Left ventricle myocardium inferior (tissue), 1 donor: Measurements from ENCODE around the gene EIF5A. TPM values are rescaled to one million over a fixed set of nuclear protein-coding genes. Genes with fewer than 3 reads are reported as not detected.
A peak's percentile ranks its signal among the peaks of the same experiment; 100 is the strongest.
"Not testable (repeated sequence)": the region's sequence is repeated elsewhere in the genome, so short reads cannot be mapped to it uniquely, and the experiment has no call there.

ENCODE experiments used
- DNase-seq: peaks from one replicate; pipeline ENCODE4 v3.0.0-alpha.2; 2020
- H3K27ac ChIP-seq: fragments of 200-600 bp; replicated peaks from 2 replicates; pipeline ENCODE4 v1.8.0; 2021
- H3K27me3 ChIP-seq: fragments of 200-600 bp; 2 replicates; pipeline ENCODE4 v1.8.0; 2021; ENCODE audit warnings: low read depth
- H3K36me3 ChIP-seq: fragments of 200-600 bp; 2 replicates; pipeline ENCODE4 v1.8.0; 2021
- H3K4me1 ChIP-seq: fragments of 200-600 bp; 2 replicates; pipeline ENCODE4 v1.8.0; 2021
- H3K4me3 ChIP-seq: fragments of 200-600 bp; 2 replicates; pipeline ENCODE4 v1.8.0; 2021; ENCODE audit warnings: mild to moderate bottlenecking, moderate library complexity
- H3K9me3 ChIP-seq: fragments of 200-600 bp; replicated peaks from 2 replicates; pipeline ENCODE4 v1.8.0; 2021
- intact Hi-C: fragments of 100-400 bp; cut with micrococcal nuclease; formaldehyde crosslinking; loops from one replicate; pipeline ENCODE4 v1.11.0; 2022
- total RNA-seq: library from RNA; stranded (reverse); fragmentation: NEBNext Ultra II Directional; extraction: Animal tissue kit (Norgen Biotek cat#: 25700); gene quantifications from one replicate; pipeline ENCODE4 v1.2.1, GENCODE V29; 2021
- TF ChIP-seq, protein P1 (sequence below): fragments of 200-600 bp; IDR thresholded peaks from 2 replicates; pipeline ENCODE4 v1.8.0; 2021; ENCODE audit warnings: antibody characterized with exemption, mild to moderate bottlenecking, borderline replicate concordance
- donor health status: DM: no; HTN: yes; CAD: no; lungs with severe emphysema.

Gene EIF5A
- total RNA-seq, 1 donor from 2014 or later: 250 TPM

DNA sequence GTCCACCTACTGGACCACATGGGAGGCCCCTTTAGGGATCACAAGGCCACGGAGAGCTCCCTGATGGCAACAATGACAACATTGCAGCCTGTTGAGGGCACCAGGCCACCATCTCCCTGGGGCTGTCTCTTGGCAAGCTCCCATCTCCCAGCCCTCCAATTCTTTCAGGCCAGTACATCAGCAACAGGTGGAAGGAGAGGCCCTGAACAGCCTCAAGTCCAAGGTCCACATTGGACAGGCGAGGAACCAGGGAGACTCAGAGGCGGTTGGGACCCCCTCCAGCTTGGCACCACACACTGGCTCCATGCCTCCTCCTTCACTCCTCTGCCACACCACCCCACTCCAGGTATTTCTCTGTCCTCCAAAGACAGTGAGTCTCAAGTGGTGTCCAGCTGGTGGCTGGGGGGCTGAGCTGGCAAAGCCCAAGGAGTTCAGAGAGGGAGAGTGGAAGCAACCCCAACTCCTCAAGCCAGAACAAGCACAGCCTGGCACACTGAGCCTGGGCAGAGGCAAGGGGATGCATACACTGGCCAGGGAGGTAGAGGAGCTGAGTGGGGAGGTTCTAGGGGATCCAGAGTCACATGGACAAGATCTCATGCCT, 27.6 kb downstream of the EIF5A start:
- intact Hi-C loops: no loop called here
- no peaks in the 10 kb centered on the region for H3K9me3 ChIP-seq
- no peak for DNase-seq
- no peak overlapping the region for H3K4me3 ChIP-seq
- peaks cover 7% of the 10 kb centered on the region for H3K4me1 ChIP-seq
- no peaks in the 10 kb centered on the region for H3K36me3 ChIP-seq
- H3K27me3 ChIP-seq: peaks cover 68% of the 10 kb centered on the region
- H3K27ac ChIP-seq: no peak overlapping the region
- TF ChIP-seq, protein P1, sequence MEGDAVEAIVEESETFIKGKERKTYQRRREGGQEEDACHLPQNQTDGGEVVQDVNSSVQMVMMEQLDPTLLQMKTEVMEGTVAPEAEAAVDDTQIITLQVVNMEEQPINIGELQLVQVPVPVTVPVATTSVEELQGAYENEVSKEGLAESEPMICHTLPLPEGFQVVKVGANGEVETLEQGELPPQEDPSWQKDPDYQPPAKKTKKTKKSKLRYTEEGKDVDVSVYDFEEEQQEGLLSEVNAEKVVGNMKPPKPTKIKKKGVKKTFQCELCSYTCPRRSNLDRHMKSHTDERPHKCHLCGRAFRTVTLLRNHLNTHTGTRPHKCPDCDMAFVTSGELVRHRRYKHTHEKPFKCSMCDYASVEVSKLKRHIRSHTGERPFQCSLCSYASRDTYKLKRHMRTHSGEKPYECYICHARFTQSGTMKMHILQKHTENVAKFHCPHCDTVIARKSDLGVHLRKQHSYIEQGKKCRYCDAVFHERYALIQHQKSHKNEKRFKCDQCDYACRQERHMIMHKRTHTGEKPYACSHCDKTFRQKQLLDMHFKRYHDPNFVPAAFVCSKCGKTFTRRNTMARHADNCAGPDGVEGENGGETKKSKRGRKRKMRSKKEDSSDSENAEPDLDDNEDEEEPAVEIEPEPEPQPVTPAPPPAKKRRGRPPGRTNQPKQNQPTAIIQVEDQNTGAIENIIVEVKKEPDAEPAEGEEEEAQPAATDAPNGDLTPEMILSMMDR: no peak

DNA sequence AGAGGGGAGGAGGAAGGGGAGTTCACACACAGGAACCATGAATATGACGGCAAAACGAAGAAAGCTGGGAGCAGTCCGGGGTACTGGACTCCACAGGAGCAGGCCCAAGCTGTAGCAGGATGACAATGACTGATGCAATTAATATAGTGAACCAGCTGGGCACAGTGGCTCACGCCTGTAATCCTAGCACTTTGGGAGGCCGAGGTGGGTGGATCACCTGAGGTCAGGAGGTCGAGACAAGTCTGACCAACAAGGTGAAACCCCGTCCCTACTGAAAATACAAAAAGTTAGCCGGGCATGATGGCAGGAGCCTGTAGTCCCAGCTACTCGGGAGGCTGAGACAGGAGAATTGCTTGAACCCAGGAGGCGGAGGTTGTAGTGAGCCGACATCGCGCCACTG, 28.3 kb downstream of the EIF5A start:
- H3K4me1 ChIP-seq, H3K9me3 ChIP-seq, H3K4me3 ChIP-seq, H3K27ac ChIP-seq, DNase-seq, H3K36me3 ChIP-seq, intact Hi-C loops: not testable (repeated sequence)
- H3K27me3 ChIP-seq: peaks cover 75% of the 10 kb centered on the region

DNA sequence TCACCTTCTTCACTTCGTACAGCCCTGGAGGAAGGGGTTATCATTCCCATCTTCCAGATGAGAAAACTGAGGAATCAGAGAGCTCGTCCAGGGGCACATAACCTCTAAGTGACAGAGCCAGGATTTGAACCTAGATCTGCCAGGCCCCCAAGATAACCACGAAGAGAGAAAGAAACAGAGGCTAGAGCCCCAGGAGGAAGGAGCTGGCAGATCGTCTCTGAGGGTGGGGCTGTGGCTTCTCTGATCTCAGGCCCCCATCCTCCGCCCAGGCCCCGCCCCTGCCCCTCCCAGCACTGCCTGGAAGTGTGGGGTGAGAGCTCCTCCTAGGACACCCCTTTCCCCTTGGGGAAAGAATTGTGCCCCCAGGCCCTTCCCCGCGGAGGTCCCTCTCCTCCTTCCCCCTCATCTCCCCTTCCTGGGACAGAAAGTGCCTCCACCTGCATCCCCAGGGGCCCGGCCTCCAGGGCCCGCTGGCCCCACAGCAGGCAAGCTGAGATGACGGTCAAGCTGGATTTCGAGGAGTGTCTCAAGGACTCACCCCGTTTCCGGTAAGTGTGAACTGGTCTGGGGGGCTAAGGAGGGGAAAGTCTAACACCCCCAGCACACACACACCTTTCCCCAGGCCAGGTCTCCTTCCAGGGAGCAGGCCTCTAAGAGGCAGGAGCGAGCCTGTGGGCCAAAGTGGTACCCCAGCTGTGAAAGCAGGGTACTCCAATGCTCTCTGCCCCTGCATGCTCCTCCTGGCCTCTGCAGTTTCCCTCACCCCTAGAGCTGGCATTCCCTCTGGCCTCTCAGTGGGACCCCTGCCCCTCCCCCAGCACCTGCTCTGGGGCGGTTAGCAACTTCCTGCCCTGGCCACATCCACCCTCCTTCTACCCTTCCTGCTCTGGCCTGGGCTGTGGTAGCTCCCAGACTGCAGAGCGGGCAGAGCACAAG, 29.1 kb downstream of the EIF5A start, which contains the start of gene ACAP1:
ACAP1 (plus strand) TSS at position 290 of the 936 bp plus-strand sequence; CDS start at position 496, 206 bp downstream.
- no peaks in the 10 kb centered on the region for H3K4me1 ChIP-seq
- H3K36me3 ChIP-seq: no peaks in the 10 kb centered on the region
- peaks cover 82% of the 10 kb centered on the region for H3K27me3 ChIP-seq
- intact Hi-C loops: no loop called here
- no peak within 1 kb of the TSS for H3K27ac ChIP-seq
- peak within 1 kb of the TSS; percentile 21 for H3K4me3 ChIP-seq
- no peaks in the 10 kb centered on the region for H3K9me3 ChIP-seq
- DNase-seq: no peak
- TF ChIP-seq, protein P1: no peak

DNA sequence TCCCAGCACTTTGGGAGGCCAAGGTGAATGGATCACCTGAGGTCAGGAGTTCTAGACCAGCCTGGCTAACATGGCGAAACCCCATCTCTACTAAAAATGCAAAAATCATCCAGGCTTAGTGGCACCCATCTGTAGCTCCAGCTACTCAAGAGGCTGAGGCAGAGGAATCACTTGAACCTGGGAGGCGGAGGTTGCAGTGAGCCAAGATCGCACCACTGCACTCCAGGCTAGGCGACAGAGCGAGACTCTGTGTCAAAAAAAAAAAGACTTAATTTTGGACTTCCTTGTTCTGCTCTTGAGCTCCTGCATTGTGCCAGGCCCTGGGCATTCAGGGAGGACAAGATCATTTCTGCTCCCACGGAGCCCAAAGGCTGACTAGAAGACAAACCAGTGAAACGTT, 30.2 kb downstream of the EIF5A start:
- H3K36me3 ChIP-seq, H3K4me1 ChIP-seq, H3K9me3 ChIP-seq, DNase-seq, H3K27ac ChIP-seq, H3K4me3 ChIP-seq, intact Hi-C loops: not testable (repeated sequence)
- H3K27me3 ChIP-seq: peaks cover 87% of the 10 kb centered on the region

DNA sequence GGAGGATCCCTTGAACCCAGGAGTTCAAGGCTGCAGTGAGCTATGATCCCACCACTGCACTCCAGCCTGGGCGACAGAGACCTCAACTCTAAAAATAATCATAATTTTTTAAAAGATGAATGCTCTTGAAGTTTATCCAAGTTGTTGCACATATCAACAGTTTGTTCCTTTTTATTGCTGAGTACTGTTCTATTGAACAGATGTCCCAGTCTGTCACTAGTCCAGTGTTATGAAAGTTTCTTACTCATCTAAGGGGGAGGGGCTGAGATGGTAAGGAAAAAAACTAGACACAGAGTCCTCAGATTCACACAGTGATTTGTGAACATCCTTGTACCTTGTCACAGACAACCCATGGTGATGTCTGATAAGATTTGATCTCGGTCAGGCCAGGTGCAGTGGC, 32.8 kb downstream of the EIF5A start:
- Histone ChIP-seq H3K27ac (no peak overlapping the region), H3K36me3 (no peaks in the 10 kb centered on the region), H3K4me1 (no peaks in the 10 kb centered on the region), H3K4me3 (no peak overlapping the region), H3K27me3 (peaks cover 68% of the 10 kb centered on the region), H3K9me3 (no peaks in the 10 kb centered on the region)
- intact Hi-C loops: loop anchor here (10.0 kb wide), 1 partner anchor 65 kb away; no protein-coding TSS in a partner anchor
- no peak for DNase-seq
- TF ChIP-seq, protein P1: no peak

DNA sequence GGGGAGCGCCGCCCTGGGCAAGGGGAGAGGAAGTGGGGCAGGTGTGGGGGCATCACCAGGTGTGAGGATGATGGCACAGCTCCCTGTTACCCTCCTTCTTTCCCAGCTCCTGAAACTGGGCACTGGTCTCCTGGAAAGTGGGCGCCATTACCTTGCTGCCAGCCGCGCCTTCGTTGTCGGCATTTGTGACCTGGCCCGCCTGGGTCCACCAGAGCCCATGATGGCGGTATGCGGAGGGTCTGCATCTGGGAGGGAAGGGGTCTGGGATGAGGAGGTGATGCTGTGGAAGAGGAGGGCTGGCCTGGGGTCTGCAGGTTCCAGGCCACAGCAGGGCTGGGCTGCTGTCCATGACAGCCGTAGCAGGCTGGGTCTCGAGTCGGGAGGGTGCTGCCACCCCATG, 34.4 kb downstream of the EIF5A start:
- DNase-seq: no peak
- TF ChIP-seq, protein P1: no peak
- Histone ChIP-seq H3K4me3 (no peak overlapping the region), H3K27me3 (peaks cover 51% of the 10 kb centered on the region), H3K9me3 (no peaks in the 10 kb centered on the region), H3K27ac (no peak overlapping the region), H3K36me3 (no peaks in the 10 kb centered on the region), H3K4me1 (no peaks in the 10 kb centered on the region)
- intact Hi-C loops: loop anchor here (10.0 kb wide), 1 partner anchor 67 kb away; no protein-coding TSS in a partner anchor
